ENCODE results near the gene ALDH6A1.
"Not testable (repeated sequence)": the region's sequence is repeated elsewhere in the genome, so short reads cannot be mapped to it uniquely, and the experiment has no call there.

The ALDH6A1 gene

GRCh38 chr14:74084277-74085046, at the start of gene ALDH6A1, which contains the start of gene LIN52:
TSS of gene ALDH6A1 (minus strand) at chr14:74084453. CDS start at chr14:74084394, 59 bp downstream.
TSS of gene LIN52 (plus strand) at chr14:74084956. CDS start at chr14:74084975, 19 bp downstream.
- peak; percentile 99 for DNase-seq

DNA sequence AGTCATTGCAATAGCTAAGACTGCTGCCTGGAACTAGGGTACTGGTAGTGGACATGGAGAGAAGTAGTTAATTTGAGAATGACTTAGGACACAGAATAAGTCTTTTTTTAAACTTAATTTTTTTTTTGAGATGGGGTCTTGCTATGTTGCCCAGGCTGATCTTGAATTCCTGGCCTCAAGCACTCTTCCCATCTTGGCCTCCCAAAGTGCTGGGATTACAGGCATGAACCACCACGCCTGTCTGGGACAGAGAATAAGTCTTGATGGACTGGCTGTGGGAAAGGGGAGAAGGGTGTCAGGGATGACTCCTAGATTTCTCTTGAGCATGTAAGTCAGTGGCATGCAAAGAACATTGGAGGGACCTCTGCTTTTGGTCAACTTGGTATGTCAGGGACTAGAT, 43.4 kb upstream of the ALDH6A1 start:
- DNase-seq: no peak

DNA sequence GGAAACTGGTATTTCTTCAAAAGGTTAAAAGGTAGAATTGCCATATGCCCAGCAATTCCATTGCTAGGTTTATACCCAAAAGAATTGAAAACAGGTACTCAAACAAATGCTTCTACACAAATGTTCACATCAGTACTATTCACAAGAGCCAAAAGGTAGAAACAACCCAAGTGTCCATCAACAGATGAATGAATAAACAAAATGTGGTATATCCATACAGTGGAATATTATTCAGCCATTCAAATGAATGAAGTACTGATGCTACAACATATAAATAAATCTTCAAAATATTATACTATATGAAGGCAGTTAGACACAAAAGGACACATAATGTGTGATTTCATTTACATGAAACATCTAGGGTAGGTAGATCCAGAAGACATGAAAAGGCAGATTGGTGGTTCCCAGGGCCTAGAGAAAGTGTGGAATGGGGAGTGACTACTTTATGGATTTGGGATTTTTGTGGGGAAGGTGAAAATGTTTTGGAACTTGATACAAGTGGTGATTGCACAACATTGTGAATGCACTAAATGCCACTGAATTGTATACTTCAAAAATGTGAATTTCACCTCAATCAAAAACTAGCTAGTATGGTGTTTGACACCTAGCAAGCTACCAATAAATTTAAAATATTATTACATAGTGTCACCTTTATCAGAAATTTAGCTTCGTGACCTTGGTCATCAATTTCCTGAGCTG, 42.2 kb upstream of the ALDH6A1 start:
- no peak for DNase-seq

- not testable (repeated sequence) for DNase-seq
Measured at GRCh38 chr14:74125487-74125886, 41.2 kb upstream of the ALDH6A1 start.

DNA sequence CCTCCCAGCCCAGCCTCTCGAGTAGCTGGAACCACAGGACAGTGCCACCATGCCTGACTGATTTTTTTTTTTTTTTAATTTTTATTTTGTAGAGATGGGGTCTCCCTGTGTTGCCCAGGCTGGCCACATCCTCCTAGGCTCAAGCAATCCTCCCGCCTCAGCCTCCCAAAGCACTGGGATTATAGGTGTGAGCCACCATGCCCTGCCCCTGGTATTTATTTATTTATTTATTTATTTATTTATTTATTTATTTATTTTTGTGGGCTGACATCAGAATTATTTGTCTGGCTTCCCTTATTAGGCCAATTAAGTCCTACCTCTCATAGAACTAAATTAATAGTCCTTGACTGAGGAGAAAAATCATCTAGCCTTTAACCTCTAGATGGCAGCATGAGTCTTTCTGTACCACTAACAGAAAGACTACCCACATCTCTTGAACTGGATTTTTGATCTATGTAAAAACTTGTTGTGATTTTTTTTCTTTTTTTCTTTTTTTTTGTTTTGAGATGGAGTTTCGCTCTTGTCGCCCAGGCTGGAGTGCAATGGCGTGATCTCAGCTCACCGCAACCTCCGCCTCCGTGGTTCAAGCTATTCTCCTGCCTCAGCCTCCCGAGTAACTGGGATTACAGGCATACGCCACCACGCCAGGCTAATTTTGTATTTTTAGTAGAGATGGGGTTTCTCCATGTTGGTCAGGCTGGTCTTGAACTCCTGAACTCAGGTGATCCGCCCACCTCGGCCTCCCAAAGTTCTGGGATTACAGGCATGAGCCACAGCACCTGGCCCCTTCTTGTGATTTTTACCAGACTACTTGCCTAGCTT, 27.4 kb upstream of the ALDH6A1 start:
- not testable (repeated sequence) for DNase-seq

- no peak for DNase-seq
Measured at GRCh38 chr14:74109369-74109768, 25.1 kb upstream of the ALDH6A1 start.

DNA sequence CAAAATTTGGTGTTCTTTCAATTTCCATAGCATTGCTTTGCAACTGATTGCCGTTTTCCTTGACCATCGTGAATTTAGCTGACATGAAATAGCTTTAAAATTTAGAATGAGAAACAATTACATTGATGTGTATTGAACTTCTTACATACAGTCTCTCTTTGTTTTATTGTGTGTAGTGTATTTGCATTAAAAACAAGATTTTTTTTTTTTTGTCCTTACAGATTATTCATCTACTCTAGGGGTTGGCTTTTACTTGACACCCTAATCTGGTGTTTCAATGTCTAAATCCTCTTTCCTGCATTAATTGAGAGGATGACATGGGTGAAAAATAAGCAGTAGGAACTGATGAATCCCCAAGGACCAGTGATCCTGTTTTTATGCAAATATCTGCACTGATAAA, 21.1 kb upstream of the ALDH6A1 start:
- DNase-seq: no peak

DNA sequence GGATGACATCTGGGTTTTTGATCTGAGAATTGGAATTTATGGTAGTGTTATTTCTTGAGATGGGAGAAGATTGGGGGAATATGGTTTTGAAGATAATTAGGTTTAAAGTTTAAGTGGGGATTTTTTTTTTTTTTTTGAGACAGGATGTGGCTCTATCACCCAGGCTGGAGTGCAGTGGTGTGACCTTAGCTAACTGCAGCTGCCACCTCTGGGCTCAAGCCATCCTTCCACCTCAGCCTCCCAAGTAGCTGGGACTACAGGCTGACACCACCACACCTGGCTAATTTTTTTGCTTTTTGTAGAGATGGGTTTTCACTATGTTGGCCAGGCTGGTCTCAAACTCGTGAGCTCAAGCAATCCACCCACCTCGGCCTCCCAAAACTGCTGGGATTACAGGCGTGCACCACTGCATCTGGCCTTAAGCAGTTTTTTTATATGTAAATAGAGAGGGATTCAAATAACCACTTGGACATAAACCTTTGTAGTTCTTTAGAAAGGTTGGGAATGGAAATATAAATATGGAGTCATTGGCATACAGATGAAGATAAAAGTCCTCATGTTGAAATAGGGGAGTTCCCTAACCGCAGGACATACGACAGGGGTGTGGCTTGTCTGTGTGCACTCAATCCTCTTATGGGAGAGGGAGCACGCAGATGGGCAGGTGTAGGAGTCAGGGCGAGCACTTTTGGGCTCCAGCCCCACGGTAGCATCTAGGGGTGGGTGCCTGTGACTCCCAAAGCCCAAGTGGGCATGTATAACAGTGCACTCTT, 5.2 kb upstream of the ALDH6A1 start:
- no peak for DNase-seq

DNA sequence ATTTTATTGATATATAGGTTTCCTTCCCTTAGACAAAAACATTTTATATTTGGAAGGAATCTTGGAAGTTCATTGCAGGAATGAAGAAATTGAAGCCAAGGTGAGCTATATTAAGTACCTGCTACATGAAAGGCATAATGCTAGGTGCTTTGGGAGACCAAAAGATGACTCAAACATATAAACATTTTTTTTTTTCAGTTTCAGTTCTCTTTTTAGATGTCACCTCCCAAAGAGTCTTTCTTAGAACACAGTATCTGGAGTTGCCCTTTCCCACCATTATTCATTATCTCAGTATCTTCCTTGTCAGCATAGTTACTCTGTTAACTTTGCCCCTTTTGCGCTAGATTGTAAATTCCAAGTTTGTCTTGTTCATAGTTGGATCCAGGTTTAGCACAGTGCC, 1.6 kb upstream of the ALDH6A1 start:
- DNase-seq: no peak

- no peak for DNase-seq
Measured at GRCh38 chr14:74085047-74085637, 889 bp upstream of the ALDH6A1 start.

DNA sequence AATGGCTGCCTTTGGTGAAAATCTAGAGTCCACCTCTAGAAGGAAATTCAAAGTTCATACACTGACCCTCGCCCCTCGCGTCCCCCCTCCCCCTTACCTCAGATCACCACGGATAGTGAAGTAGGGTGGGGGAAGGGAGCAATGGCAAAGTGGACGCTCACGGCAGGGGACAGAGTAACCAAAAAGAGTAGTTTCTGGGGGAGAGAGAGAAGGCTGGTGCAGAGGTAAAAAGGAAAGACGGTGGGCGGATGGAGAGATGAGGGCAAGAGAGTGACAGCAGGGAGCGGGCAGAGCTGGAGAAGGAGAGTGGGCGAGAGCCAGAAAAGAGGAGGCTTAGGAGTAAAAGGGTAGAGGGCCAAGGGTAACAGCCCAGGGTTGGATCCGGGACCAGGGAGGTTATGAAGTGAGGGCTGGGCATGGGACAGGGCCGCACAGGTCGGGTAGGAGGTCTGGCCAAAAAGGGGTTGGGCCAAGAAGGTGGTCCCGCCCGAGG, 423 bp downstream of the ALDH6A1 start:
- peak; percentile 21 for DNase-seq

DNA sequence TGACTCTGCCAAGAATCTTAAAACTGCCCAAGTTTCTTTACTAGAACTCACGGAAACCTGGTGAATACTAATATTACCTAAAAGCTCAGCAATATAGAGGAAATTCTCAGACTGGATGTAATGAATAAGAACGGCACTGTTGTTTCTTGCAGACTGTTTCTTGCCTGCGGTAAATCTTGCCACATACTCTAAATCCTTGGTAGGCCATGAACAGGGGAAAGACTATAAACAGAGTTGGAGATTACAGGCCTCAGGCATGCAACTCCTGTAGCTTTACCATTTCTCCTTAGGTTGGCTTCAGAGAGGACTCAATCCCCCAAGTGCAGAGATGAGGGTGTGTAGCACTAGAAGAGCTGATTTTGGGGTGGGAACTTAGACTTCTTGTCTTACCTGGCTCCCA, 1.1 kb downstream of the ALDH6A1 start:
- DNase-seq: no peak

DNA sequence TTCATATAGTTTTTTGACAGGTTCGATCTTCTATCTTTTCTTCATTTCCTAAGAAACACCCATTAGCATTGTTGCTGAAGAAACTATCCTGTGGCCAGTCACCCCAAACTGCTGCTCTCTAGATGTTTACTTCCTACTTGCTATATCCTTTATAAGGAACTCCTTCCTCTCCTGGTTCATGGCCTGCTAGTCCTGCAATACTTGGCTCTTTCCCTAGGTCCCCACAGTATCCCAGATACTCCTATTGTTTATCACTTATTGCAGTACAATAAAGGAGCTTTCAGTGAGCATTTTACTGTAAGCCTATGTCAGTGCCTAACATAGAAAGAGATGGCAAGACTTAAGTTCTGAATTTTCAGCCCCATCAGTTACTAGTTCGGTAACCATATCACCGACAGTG, 2.8 kb downstream of the ALDH6A1 start:
- DNase-seq: no peak

- no peak for DNase-seq
Measured at GRCh38 chr14:74080820-74081460, 3.3 kb downstream of the ALDH6A1 start.

- DNase-seq: no peak
Measured at GRCh38 chr14:74077401-74077800, 6.9 kb downstream of the ALDH6A1 start.

- DNase-seq: no peak
Measured at GRCh38 chr14:74065746-74066575, 18.3 kb downstream of the ALDH6A1 start.

- DNase-seq: no peak
Measured at GRCh38 chr14:74064883-74065282, 19.4 kb downstream of the ALDH6A1 start.

DNA sequence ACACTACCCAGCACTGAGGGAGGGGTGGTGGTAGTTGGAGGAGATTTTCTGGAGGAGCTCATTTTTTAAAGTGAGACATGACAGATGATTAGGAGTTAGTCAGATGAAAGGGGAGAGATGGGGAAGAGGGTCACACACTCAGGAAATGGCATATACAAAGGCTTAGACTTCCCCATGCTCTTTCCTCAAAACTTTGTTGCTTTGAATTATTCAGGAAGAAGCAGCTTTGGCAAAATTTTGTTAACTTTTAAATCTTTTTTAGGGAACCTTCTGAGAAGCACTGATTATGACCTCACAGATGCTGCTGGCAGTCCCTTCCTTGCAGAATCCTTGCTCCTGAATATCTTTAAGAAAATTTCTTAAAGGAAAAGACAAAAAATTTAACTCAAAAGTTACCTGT, 19.8 kb downstream of the ALDH6A1 start:
- DNase-seq: no peak

DNA sequence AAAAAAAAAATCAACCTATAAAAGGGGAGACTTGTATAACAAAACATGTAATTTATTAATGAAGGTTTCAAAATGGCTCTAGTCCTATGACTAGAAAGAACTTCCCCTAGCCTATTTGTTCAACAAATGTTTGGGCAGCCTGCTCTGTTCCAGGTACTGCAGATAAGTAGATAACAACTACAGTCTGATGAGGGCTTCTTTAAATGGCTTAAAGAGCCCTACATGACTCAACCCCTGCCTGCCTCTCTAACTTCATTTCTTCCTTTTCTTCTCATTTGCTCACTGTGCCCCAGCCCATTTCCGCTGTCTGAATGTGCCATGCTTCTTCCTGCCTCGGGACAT, 21.5 kb downstream of the ALDH6A1 start:
- DNase-seq: no peak

- DNase-seq: no peak
Measured at GRCh38 chr14:74049876-74050495, 34.3 kb downstream of the ALDH6A1 start.

Data from NCI-H774 (cell line).